Measurements from ENCODE around the gene LDB1. TPM values are rescaled to one million over a fixed set of nuclear protein-coding genes. Genes with fewer than 3 reads are reported as not detected.

LDB1 gene, protein sequence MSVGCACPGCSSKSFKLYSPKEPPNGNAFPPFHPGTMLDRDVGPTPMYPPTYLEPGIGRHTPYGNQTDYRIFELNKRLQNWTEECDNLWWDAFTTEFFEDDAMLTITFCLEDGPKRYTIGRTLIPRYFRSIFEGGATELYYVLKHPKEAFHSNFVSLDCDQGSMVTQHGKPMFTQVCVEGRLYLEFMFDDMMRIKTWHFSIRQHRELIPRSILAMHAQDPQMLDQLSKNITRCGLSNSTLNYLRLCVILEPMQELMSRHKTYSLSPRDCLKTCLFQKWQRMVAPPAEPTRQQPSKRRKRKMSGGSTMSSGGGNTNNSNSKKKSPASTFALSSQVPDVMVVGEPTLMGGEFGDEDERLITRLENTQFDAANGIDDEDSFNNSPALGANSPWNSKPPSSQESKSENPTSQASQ
- 24.5 and 29.5 TPM in 2 replicates for total RNA-seq

DNA sequence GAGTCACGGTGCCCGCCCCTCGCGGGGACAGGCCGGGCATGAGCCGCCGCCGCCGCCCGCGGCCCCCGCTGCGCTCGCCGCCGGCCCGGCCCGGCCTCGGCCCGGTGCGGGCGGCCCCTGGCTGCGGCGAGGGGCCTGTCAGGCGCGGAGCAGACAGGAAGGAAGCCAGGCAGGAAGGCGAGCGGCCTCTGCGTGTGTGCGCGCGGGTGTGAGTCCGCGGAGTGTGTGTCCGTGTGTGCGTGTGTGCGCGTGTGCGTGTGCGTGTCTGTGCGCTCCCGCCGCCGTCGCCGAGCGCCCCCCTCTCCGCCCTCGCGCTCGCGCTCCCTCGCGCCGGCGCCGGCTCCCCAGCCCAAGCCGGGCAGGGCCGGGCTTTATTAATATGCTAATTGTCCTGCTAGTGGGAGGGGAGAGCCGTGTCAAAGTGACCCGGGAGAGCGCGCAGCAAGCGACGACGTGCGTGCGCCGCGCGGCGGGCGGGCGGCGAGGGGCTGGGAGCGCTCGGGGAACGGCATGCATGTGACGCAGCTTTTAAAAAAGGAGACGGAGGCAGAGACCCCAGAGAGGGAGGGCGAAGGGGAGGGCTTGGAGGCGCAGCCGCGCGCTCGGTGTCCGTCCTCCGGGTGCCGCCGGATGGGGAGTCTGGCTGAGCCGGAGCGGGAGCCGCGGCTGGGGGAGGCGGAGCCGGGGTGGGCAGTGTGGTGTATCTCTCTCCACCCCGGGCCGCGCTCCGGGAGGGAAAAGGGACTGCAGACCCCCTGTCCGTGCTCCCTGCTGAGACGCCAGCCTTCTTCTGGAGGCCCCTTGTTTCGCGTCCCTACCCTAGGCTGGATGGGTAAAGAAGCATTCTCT is at the start of gene LDB1:
TSS of gene LDB1 (minus strand) at position 227 of the 849 bp plus-strand sequence. CDS start 258 bp downstream, outside the sequence.
- TF ChIP-seq, protein P1, sequence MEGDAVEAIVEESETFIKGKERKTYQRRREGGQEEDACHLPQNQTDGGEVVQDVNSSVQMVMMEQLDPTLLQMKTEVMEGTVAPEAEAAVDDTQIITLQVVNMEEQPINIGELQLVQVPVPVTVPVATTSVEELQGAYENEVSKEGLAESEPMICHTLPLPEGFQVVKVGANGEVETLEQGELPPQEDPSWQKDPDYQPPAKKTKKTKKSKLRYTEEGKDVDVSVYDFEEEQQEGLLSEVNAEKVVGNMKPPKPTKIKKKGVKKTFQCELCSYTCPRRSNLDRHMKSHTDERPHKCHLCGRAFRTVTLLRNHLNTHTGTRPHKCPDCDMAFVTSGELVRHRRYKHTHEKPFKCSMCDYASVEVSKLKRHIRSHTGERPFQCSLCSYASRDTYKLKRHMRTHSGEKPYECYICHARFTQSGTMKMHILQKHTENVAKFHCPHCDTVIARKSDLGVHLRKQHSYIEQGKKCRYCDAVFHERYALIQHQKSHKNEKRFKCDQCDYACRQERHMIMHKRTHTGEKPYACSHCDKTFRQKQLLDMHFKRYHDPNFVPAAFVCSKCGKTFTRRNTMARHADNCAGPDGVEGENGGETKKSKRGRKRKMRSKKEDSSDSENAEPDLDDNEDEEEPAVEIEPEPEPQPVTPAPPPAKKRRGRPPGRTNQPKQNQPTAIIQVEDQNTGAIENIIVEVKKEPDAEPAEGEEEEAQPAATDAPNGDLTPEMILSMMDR (conservative IDR thresholded peaks at IDR 0.05; ENCODE audit: low read depth, low read length): peak; percentile 11
- peak within 1 kb of the TSS; percentile 96 for H3K4me3 ChIP-seq (ENCODE audit: low read depth, low read length)
- no peak for DNase-seq (ENCODE audit: low read depth)

DNA sequence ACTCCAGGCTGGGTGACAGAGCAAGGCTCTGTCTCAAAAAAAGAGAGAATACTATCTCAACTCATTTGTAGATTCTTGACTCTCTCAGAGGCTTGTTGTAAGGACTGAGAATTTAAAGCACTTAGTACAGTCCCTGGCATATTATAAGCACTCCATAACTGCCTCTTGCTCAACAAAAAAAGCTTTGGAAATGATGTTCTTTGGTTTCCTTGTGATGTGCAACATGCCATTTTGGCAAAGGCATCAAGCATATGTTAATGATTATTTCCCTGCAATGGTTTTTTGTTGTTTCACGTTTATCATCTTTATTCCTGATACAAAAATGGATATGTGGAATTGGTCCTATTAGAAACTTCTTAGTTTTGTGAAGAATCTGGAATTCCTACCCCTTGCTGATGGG is 47.7 kb upstream of the LDB1 start:
- H3K4me3 ChIP-seq (ENCODE audit: low read depth, low read length): no peak overlapping the region
- no peak for DNase-seq (ENCODE audit: low read depth)
- TF ChIP-seq, protein P1 (conservative IDR thresholded peaks at IDR 0.05; ENCODE audit: low read depth, low read length): no peak

DNA sequence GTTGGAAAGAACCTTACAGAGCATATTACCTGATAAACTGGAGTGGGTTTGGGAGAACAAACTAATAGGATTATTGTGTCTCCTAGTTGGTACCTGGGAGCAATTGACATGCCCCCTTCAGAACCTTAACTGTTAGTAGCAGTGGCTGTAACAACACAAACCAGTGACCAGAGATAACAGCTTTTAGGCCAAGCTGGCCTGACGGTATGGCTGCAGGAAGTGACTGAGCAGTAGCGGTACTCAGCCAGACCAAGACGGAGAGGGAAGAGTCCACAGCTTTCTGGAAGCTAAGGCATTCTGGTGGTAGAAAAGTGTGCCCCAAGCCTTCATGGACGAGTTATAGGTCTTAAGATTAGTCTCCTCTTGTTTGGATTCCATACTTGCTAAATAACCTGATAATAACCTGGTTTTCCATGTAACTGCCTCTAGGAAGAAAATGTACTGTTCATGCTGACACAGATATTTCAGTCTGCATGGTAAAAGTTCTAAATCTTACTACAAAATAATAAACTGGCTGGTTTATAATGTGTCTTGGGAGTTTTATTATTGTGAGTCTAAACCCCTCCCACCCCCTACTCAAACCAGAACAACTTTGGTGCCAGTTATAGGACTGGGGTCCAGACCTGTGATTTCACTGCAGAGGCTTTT is 43.3 kb upstream of the LDB1 start:
- TF ChIP-seq, protein P1 (conservative IDR thresholded peaks at IDR 0.05; ENCODE audit: low read depth, low read length): no peak
- no peak overlapping the region for H3K4me3 ChIP-seq (ENCODE audit: low read depth, low read length)
- no peak for DNase-seq (ENCODE audit: low read depth)

DNA sequence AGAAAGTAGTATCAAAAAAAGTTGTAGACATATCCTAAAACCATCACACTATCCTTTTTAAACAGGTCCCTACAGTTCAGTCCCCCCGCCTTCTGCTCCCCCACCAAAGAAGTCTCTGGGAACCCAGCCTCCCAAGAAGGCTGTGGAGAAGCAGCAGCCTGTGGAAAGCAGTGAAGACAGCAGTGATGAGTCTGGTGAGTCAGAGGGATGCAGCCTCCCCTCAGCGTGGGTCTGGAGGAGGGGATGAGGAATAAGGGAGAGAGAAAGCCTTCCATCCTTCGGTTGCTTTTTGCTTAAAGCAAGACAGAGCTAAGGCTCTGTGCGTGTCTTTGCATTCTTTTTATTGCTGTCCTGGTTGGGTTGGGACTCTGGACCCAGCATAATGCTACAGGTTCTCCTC is 39.7 kb upstream of the LDB1 start:
- no peak overlapping the region for H3K4me3 ChIP-seq (ENCODE audit: low read depth, low read length)
- TF ChIP-seq, protein P1 (conservative IDR thresholded peaks at IDR 0.05; ENCODE audit: low read depth, low read length): no peak
- no peak for DNase-seq (ENCODE audit: low read depth)

DNA sequence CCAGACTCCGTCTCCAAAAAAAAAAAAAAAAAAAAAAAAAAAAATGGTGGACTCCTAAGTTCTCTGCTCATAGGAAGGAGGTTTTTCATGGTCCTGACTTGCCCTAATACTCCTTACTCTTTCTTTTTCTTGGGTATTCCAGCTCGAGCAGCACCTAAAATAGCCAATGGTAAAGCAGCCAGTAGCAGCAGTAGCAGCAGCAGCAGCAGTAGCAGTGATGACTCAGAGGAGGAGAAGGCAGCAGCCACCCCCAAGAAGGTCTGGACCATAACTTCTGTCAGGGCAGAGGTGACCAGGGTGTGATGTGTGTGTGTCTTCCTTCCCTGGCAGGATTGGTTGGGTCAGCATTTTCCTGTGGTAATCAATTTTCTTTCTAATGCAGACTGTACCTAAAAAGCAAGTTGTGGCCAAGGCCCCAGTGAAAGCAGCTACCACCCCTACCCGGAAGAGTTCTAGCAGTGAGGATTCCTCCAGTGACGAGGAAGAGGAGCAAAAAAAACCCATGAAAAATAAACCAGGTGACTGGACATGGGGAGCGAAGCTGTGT is 39.0 kb upstream of the LDB1 start:
- TF ChIP-seq, protein P1 (conservative IDR thresholded peaks at IDR 0.05; ENCODE audit: low read depth, low read length): no peak
- no peak for DNase-seq (ENCODE audit: low read depth)
- no peak overlapping the region for H3K4me3 ChIP-seq (ENCODE audit: low read depth, low read length)

DNA sequence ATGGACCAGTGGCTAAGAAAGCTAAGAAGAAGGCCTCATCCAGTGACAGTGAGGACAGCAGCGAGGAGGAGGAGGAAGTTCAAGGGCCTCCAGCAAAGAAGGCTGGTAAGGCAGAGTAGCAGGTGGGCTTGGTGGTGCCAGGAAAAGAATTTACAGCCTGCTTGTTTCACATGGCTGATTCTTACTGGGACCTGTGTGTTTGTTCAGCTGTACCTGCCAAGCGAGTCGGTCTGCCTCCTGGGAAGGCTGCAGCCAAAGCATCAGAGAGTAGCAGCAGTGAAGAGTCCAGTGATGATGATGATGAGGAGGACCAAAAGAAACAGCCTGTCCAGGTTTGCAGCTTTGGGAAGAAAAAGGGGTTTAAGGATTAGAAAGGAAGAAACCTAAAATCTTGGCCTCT is 37.1 kb upstream of the LDB1 start:
- no peak for DNase-seq (ENCODE audit: low read depth)
- TF ChIP-seq, protein P1 (conservative IDR thresholded peaks at IDR 0.05; ENCODE audit: low read depth, low read length): no peak
- H3K4me3 ChIP-seq (ENCODE audit: low read depth, low read length): no peak overlapping the region

Data from epithelial cell of proximal tubule (primary cell).